PC-9 (cell line): ENCODE data around the gene MICAL3. TPM values are rescaled to one million over a fixed set of nuclear protein-coding genes. Genes with fewer than 3 reads are reported as not detected.

Experiments used
- BruUV-seq: library from RNA; stranded (reverse); fragments of 400-500 nt; replicated peaks from 2 replicates; lab custom pipeline; 2021; lab: Mats Ljungman, UMichigan
- CTCF ChIA-PET: fragments of 300-600 bp; sonication (Branson Sonifier 250); formaldehyde crosslinking; loops from one replicate; lab custom pipeline; 2022; ENCODE audit warnings: antibody characterized with exemption; lab: Charles Lee
- POLR2A ChIA-PET: fragments of 300-600 bp; sonication (Branson Sonifier 250); formaldehyde crosslinking; loops from one replicate; lab custom pipeline; 2022; ENCODE audit warnings: antibody characterized with exemption; ENCODE audit not compliant: unreplicated experiment; lab: Charles Lee
- DNase-seq, 2 experiments: peaks; one replicate each; pipeline versions ENCODE4 v3.0.0 to v3.0.0-alpha.2; 2015 to 2022; ENCODE audit warnings: mixed read lengths in 1 of 2
- H2AFZ ChIP-seq: fragments of 200-600 bp; sonication (generic); 2 replicates; pipeline ENCODE4 v1.8.1; 2017; ENCODE audit warnings: antibody characterized with exemption
- H3F3A ChIP-seq: fragments of 200-600 bp; sonication (generic); 2 replicates; pipeline ENCODE4 v1.8.1; 2017; ENCODE audit warnings: antibody characterized with exemption, mild to moderate bottlenecking, low read depth; ENCODE audit not compliant: insufficient read depth
- H3K27ac ChIP-seq: fragments of 200-600 bp; sonication (generic); 2 replicates; pipeline ENCODE4 v1.6.1; 2016; ENCODE audit warnings: mixed run types
- H3K27me3 ChIP-seq: fragments of 200-600 bp; sonication (generic); 2 replicates; pipeline ENCODE4 v1.6.1; 2016; ENCODE audit warnings: low read depth, mixed run types; ENCODE audit not compliant: insufficient read depth
- H3K36me3 ChIP-seq: fragments of 200-600 bp; sonication (generic); 2 replicates; pipeline ENCODE4 v1.6.1; 2016; ENCODE audit warnings: low read depth, mixed run types
- H3K4me1 ChIP-seq: fragments of 200-600 bp; sonication (generic); replicated peaks from 2 replicates; pipeline ENCODE4 v1.6.1; 2016; ENCODE audit warnings: mixed run types; ENCODE audit not compliant: insufficient read depth
- H3K4me2 ChIP-seq: fragments of 200-600 bp; sonication (generic); 2 replicates; pipeline ENCODE4 v1.6.1; 2017; ENCODE audit warnings: mixed run types
- H3K4me3 ChIP-seq: fragments of 200-600 bp; sonication (generic); 2 replicates; pipeline ENCODE4 v1.6.1; 2016; ENCODE audit warnings: mixed run types
- H3K79me2 ChIP-seq: fragments of 200-600 bp; sonication (generic); 2 replicates; pipeline ENCODE4 v1.6.1; 2017; ENCODE audit warnings: low read depth, mixed run types
- H3K9me2 ChIP-seq: fragments of 200-600 bp; sonication (generic); 2 replicates; pipeline ENCODE4 v1.8.1; 2017; ENCODE audit warnings: mild to moderate bottlenecking; ENCODE audit not compliant: insufficient read depth
- H3K9me3 ChIP-seq: fragments of 200-600 bp; sonication (generic); 2 replicates; pipeline ENCODE4 v1.8.1; 2016; ENCODE audit warnings: low read depth; ENCODE audit not compliant: insufficient read depth
- H4K20me1 ChIP-seq: fragments of 200-600 bp; sonication (generic); 2 replicates; pipeline ENCODE4 v1.8.1; 2017; ENCODE audit not compliant: insufficient read depth
- CTCF ChIP-seq: fragments of 200-600 bp; sonication (generic); conservative IDR thresholded peaks from 2 replicates; pipeline ENCODE4 v1.6.1; 2017; ENCODE audit warnings: mixed run types, antibody characterized with exemption, mild to moderate bottlenecking, moderate library complexity
- EZH2 ChIP-seq: fragments of 200-600 bp; sonication (generic); IDR thresholded peaks from 2 replicates; pipeline ENCODE4 v1.8.0; 2017; ENCODE audit warnings: antibody characterized with exemption, low read depth
- intact Hi-C: fragments of 100-400 bp; cut with micrococcal nuclease; formaldehyde crosslinking; loops from one replicate; pipeline ENCODE4 v1.10.0; 2022; ENCODE audit not compliant: unreplicated experiment
- total RNA-seq: library from RNA; stranded (reverse); gene quantifications from 2 replicates; pipeline ENCODE4 v1.2.3, GENCODE V29; 2021

Gene MICAL3
- total RNA-seq, 1 experiment from 2014 or later = 27.4 TPM

DNA sequence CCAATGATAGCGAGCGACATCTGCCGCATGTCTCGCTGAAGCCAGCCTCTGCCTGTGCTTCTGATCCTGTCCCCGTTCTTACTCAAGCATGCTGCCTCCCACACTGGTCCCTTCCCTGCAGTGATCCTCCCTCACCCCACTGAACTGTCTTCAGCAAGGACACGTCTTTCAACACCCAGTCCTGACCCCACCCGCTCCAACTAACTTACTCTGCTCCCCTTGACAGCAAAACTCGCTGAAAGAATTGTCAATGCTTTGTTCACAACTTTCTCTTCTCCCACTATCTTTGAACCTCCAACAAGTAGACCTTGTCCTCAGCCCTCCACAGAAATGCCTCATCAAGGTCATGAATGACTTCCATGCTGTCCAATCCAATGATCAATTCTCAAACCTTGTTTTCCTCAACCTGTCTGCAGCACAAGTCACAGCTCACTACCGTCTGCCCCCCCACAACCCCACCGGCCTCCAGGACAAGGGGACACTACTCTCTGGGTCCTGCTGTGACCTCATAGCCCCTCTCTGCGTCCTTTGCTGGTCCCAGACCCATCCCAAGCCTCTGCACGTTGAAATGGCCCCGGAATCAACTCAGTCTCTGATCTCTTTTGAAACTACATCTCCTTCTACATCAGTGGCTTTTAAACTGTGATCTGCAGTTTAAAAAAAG, 108.0 kb downstream of the MICAL3 start:
- POLR2A ChIA-PET = no interaction called here

GRCh38 chr22:17915676-17916075, 108.7 kb downstream of the MICAL3 start:
- ChIA-PET CTCF (no interaction called here), POLR2A (no interaction called here)
- DNase-seq = no peak
- BruUV-seq = no TSS peak
- intact Hi-C loops = loop anchor here (10.0 kb wide), 1 partner anchor 49 kb away; no protein-coding TSS in a partner anchor
- no peaks in the 10 kb centered on the region for H3K9me3 ChIP-seq
- H3K27ac ChIP-seq = no peak overlapping the region
- no peaks in the 10 kb centered on the region for H3K36me3 ChIP-seq
- H4K20me1 ChIP-seq = peaks cover 4% of the 10 kb centered on the region; the same call in 1 of the 2 replicates
- H3F3A ChIP-seq = peaks cover 6% of the 10 kb centered on the region; the same call in 1 of the 2 replicates
- peaks cover 5% of the 10 kb centered on the region; the same call in 1 of the 2 replicates for H3K79me2 ChIP-seq
- H3K4me2 ChIP-seq = no peak overlapping the region
- H3K4me1 ChIP-seq = 0 out of 2 replicates have a peak, but pooled peaks cover 10% of the 10 kb centered on the region
- no peaks in the 10 kb centered on the region for H3K27me3 ChIP-seq
- H2AFZ ChIP-seq = no peak overlapping the region
- no peak for TF ChIP-seq CTCF
- no peak for TF ChIP-seq EZH2
- H3K9me2 ChIP-seq = no peaks in the 10 kb centered on the region
- H3K4me3 ChIP-seq = no peak overlapping the region

More for the DNA sequence above, 108.0 kb downstream of the MICAL3 start:
- Histone ChIP-seq H3K27me3 (no peaks in the 10 kb centered on the region), H3K36me3 (no peaks in the 10 kb centered on the region), H4K20me1 (peaks cover 4% of the 10 kb centered on the region; the same call in 1 of the 2 replicates), H3K9me3 (no peaks in the 10 kb centered on the region), H3K4me3 (no peak overlapping the region), H3K9me2 (no peaks in the 10 kb centered on the region), H3K79me2 (peaks cover 5% of the 10 kb centered on the region; the same call in 1 of the 2 replicates), H2AFZ (no peak overlapping the region), H3F3A (peaks cover 6% of the 10 kb centered on the region; the same call in 1 of the 2 replicates), H3K4me1 (0 out of 2 replicates have a peak, but pooled peaks cover 10% of the 10 kb centered on the region), H3K27ac (no peak overlapping the region), H3K4me2 (no peak overlapping the region)
- TF ChIP-seq EZH2 (no peak), CTCF (no peak)
- DNase-seq = no peak
- CTCF ChIA-PET = no interaction called here
- intact Hi-C loops = loop anchor here (10.0 kb wide), 1 partner anchor 48 kb away; no protein-coding TSS in a partner anchor
- BruUV-seq = no TSS peak

- peaks cover 5% of the 10 kb centered on the region; the same call in 1 of the 2 replicates for H3K79me2 ChIP-seq
- no peak for DNase-seq
- no peak overlapping the region for H3K27ac ChIP-seq
- ChIA-PET POLR2A (no interaction called here), CTCF (no interaction called here)
- 0 out of 2 replicates have a peak, but pooled peaks cover 10% of the 10 kb centered on the region for H3K4me1 ChIP-seq
- no peak overlapping the region for H3K4me2 ChIP-seq
- H3K27me3 ChIP-seq = no peaks in the 10 kb centered on the region
- no peak for TF ChIP-seq CTCF
- no peak for TF ChIP-seq EZH2
- H3K4me3 ChIP-seq = no peak overlapping the region
- BruUV-seq = no TSS peak
- H3K9me3 ChIP-seq = no peaks in the 10 kb centered on the region
- peaks cover 4% of the 10 kb centered on the region; the same call in 1 of the 2 replicates for H4K20me1 ChIP-seq
- H3K9me2 ChIP-seq = no peaks in the 10 kb centered on the region
- H3K36me3 ChIP-seq = no peaks in the 10 kb centered on the region
- H3F3A ChIP-seq = peaks cover 6% of the 10 kb centered on the region; the same call in 1 of the 2 replicates
- intact Hi-C loops = loop anchor here (10.0 kb wide), 1 partner anchor 50 kb away; no protein-coding TSS in a partner anchor
- H2AFZ ChIP-seq = no peak overlapping the region
These were observed 109.2 kb downstream of the MICAL3 start for GRCh38 chr22:17915188-17915587.
